Cardiac septum (tissue), 1 donor: ENCODE results near the gene SHLD2. TPM values are rescaled to one million over a fixed set of nuclear protein-coding genes. Genes with fewer than 3 reads are reported as not detected.
A peak's percentile ranks its signal among the peaks of the same experiment; 100 is the strongest.
"Not testable (repeated sequence)": the region's sequence is repeated elsewhere in the genome, so short reads cannot be mapped to it uniquely, and the experiment has no call there.

Experiments used
- DNase-seq: peaks from one replicate; pipeline ENCODE4 v3.0.0-alpha.2; 2020; ENCODE audit warnings: low spot score
- intact Hi-C: fragments of 100-400 bp; cut with DNase I; formaldehyde crosslinking; loops from one replicate; pipeline ENCODE4 v1.14.0; 2022
- total RNA-seq: library from RNA; stranded (reverse); fragmentation: NEBNext Ultra II Directional; extraction: Animal tissue kit (Norgen Biotek cat#: 25700); gene quantifications from one replicate; pipeline ENCODE4 v1.2.1, GENCODE V29; 2021
- donor health status: DM: no; HTN: no; CAD: no.

SHLD2 gene
- total RNA-seq, 1 donor from 2014 or later = 13.7 TPM

DNA sequence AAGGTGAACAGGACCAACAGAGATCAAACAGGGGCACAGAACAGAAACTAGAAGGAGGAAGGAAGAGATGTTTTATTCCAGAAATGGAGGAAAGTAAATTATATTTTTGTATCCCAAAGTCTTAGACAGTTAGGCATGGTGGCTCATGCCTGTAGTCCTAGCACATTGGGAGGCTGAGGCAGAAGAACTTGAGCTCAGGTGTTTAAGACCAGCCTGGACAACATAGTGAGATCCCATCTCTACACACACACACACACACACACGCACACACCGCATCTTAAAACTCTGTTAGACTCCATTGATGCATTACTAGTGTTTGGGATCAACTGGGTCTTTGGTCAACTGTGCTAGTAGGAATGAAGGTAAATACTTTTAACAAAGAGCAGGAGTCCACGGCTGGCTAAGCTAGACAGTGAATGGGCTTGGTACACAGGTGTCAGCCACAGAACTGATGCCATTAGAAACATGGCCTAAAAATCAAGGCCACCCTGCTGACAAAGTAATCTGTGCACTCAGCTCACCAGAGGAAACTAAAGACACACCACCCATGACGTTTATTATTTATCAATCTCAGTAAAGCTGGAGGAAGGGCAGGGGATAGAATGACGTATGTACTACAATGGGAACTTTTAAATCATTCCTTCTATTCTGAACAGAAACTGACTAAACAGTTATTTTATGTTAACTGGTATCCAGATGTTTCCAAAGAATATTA, 11.3 kb upstream of the SHLD2 start:
- intact Hi-C loops, DNase-seq: not testable (repeated sequence)

DNA sequence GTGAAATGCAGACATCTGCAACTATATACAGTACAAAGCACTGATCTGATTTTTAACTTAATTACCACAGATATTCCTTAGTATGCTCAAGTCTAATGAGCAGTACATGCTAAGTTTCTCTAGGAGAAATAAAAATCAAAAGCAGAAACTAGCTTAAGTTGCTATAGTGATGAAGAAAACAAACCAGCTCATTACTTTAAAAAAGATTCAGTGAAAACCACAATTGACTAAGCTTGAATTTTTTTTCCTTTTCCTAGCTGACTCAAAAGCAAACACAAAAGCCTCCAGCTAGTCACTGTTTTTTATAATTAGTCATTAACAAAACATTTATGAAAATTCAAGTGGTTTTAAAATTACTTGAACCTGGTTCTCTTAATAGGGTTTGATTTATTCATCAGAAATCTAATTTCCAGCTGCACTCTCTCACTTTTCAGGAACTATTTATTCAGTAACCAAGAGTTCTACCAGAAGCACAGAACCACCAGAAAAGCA, 10.7 kb upstream of the SHLD2 start:
- intact Hi-C loops, DNase-seq: not testable (repeated sequence)

DNA sequence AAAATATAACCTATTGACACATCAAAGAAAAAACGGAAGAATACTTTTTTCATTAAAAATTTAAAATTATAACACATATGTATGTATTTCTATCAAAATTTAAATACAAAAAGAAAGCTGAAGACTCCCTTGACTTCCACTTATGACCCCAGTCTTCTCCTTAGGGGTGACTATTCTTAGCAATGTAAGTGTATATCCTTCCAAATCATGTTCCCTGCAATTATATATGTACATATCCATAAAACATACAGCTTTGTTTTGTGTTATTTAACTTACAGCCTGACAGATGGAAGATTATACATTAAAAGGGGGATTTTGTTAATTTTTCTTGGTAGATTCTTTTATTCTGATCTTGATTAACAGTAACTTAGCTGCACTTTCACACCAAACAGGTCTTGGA, 9.5 kb upstream of the SHLD2 start:
- intact Hi-C loops = no loop called here
- no peak for DNase-seq

DNA sequence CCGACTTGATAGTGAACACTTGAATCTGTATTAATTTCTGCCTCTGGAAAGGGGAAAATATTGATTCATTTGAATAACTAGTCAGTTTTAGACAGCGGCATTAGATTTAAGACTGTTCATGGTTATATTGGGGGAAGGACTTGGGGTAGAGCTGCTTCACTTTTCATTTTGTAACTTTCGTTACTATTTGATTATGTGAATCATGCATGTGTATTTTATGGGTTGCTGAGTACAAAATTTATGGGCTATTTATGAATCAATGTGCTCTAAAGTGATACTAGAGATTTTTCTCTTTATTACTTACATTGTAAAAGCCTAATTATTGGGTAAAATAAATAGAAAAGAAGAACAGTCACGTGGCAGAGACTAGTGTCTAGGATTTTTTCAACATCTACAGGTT, 5.3 kb upstream of the SHLD2 start:
- intact Hi-C loops = no loop called here
- DNase-seq = no peak

DNA sequence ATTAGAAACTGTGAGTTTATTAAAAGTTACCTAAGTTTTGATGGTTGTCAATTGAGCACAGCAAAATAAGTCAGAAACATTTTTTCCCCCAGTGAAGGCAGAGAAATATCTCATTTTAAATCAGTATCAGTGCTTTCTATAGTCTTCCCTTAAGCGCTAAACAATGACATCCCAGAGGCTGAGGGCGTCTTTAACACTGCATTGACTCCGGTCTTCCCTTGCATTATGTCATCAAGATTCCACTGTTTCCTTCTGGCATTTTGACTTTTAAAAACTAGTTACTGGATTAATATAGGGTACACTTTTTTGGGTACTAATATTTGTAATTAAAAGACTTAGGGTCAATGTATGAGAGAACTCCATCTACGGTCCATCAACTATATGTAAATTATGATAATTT, 4.2 kb upstream of the SHLD2 start:
- intact Hi-C loops = no loop called here
- DNase-seq = no peak

DNA sequence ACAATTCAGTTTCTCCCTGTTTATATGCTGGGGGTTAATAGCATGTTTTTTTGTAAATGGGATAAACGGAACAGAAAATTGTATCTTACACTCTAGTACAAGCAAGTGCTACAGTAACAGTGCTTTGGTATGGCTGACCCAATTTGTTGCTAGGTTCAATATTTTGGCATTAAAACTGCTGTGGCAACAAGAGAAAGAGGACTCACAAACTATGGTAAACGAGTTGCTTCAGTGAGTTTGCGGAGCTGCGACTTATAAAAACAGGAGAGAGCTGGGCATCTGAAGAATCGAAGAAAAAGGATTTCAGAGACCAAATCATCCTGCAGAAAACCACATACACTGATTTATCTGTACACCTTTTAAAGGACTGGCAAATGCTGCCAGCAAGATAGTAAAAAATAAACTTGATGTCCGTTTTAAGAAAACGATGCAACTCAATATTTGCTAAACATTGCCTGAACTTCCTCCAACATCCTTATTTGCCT, 2.6 kb upstream of the SHLD2 start:
- intact Hi-C loops = no loop called here
- DNase-seq = no peak

DNA sequence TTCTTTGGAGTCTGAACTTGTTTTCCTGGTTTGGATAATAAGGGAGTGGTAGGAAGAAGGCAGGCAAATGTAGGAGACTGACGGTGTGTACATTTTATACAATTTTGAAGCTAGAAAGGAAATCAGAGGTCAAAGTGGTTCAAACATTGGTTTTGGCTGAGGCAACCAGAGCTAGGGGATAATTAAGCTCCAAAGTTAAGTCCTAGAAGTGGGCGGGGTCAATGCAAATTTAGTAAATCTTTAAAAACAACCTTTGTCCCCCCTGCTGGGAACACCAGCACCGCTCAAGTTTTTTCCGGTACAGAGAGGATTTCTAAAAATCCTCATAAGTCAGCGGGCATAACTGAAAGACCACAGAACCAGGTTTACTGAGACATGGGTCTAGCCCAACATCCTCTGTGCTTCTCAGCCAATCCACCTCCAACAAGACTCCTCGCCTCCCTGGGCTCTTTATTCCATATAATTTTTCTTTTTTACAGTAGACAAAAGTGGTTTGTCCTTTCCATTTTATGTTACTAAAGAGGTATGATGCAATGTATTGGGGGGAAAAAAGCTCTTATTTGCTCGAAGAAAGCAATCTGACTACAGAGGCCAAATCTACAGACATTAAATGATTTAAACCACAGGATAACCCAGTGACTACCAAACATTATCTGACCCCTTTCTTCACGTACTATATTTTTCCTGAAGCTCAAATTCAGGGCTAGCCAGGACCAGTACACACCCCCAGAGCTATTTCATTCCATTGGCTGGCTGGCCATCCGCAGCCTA, 2.0 kb upstream of the SHLD2 start:
- intact Hi-C loops = no loop called here
- DNase-seq = no peak

DNA sequence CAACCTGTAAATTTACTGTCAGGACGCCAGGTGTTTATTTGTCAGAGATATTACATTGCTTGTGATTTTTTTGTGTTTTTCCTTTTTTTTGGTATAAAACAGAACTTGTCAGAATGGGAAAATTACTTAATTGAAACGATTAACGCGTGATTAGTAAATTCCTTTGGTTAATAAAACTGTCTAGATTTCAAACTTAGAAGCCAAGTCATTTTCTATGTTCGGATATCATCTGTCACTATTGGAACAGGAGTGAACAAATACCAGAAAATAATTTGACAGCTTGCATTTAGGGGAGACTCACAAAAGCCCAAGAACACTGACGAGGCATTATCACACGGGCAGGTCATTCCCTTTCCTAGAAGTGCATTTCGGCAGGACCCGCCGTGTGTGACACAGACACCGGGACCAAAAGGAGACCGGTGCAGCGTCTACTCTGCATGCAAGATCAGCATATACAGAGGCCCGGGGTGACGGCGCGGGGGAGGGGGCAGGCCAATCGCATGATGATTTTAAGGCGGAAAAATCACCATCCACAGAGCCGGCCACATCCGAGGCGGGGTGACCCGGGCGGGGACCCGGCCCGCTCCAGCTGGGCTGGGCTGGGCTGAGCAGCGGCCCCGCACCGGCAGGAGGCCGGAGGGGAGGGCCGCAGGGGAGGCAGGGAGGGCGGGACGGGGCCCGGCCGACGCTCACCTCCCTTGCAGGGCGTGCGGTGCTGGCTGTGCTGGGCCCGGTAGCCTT, 1.2 kb upstream of the SHLD2 start:
- peak; percentile 79 for DNase-seq
- intact Hi-C loops = loop anchor here (2.0 kb wide), 1 partner anchor 123 kb away; no protein-coding TSS in a partner anchor

DNA sequence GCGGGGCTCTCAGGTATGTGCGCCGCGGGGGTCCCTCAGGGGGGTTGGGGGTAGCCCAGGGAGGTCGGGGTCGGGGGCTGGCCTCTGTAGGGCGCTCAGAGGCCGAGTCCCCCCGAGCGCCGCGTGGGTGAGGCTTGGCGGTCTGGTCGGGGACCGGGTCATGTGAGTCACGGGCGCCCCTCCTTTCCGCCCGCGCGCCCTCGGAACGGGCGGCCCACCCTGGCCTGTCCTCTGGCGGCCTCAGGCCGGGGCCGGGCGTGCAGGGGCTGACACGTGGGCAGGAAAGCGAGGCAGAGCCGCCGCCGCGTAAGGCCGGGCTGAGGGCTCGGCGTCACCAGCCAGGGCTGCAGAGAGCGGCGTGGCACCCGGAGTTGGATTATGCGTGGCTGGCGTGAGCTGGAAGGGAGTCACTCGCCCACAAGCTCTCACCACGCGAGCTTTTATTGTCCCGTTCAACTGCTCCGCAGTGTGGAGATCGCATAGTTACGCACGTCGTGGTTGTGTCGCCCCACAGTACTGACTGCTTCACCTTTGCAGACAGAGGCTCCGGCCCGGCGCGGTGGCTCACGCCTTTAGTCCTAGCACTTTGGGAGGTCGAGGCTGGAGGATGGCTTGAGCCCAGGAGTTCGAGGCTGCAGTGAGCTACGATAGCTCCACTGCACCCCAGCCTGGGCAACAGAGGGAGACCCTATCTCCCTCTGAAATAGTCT, 385 bp downstream of the SHLD2 start:
- DNase-seq = peak; percentile 92
- intact Hi-C loops = loop anchor here (2.0 kb wide), 1 partner anchor 125 kb away; no protein-coding TSS in a partner anchor

DNA sequence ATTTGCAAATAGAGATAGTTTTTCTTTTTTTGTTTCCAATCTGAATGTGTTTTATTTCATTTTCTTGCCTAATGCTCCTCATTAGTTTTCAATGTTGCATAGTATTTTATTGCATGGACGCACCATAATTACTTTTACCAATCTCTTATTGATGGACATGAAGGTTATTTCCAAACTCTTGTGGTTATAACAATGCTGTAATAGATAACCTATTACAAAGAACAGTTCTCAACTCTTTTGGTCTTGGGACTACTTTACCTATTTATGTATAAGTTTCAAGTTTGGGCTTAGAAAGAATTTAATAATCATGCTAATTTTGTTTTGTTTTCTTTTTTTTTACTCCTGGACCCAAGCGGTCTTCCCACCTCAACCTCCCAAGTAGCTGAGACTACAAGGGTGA, 7.0 kb downstream of the SHLD2 start:
- DNase-seq = no peak

DNA sequence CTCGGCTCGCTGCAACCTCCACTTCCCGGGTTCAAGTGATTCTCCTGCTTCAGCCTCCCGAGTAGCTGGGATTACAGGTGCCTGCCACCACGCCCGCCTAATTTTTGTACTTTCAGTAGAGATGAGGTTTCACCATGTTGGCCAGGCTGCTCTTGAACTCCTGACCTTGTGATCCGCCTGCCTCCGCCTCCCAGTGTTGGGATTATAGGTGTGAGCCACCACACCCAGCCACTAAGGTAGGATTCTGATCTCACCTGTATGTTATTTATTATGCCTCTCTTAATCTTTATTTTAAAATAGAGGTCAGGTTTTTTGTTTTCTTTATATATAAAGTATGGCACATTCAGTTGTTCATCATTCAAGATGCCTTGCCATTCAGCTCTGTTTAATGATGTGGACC, 9.7 kb downstream of the SHLD2 start:
- DNase-seq, intact Hi-C loops: not testable (repeated sequence)

More for the DNA sequence above, 7.0 kb downstream of the SHLD2 start:
- intact Hi-C loops = no loop called here

DNA sequence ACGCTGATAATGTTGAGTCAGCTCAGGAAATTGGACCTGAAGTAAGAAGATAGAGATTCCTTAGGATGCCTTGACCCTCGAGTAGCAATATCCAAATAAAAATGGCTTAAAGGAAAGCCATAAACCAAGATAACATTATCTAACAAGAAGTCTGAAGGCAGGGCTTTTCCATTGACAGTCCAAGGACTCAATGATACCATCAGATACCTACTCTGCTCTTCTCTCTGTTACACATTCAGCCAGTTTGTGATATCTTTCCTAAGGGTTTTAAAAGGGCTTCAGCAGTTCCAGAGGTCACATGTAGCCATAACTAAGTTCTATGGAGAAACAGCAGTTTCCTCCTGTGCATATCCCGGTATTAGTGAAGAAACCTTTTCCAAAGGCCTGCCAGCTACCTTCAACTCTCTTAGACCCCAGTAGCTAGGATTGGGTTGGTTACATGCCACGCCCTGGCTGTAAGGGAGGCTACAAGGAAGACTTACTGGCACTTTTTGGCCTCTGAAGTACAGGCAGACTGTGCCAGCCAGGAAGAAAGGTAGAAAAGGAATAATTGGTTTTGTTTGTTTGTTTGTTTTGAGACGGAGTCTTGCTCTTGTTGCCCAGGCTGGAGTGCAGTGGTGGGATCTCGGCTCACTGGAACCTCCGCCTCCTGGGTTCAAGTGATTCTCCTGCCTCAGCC, 10.6 kb downstream of the SHLD2 start:
- DNase-seq = no peak
- intact Hi-C loops = no loop called here

DNA sequence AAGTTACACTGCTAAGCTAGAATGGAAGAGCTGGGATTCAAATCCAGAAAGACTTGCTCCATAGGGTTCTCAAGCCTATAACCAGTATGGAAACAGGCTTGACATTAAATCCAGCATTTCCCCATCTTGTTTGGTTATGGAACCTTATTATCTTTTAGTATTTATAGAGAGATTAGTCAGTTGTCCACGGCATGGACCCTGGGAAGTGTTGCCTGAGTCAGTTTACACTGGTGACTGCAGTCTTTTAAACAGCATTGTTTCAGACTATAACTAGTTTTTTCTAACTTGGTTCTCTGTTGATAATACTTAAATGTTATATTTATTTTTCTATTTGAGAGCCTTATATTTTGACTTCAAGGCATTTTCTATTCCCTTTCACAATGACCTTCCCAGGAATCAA, 23.1 kb downstream of the SHLD2 start:
- intact Hi-C loops, DNase-seq: not testable (repeated sequence)

DNA sequence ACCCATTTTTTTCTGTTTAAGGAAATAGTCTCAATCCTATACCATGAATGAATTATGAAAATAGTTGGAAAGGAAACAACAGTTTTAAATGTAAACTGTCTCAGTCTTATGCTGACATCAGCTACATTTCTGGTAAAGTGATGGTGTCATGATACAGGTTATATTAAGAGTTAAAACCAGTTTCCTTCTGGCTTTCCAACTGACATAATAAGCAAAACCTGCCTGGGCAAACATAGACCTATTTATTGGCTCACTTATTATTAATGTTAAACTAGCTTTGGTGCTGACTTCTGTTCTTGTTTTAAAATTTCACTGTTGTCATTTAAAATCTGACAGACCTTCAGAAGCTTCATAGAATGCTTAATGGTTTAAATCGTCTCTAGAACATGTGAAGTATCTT, 24.0 kb downstream of the SHLD2 start:
- intact Hi-C loops, DNase-seq: not testable (repeated sequence)

DNA sequence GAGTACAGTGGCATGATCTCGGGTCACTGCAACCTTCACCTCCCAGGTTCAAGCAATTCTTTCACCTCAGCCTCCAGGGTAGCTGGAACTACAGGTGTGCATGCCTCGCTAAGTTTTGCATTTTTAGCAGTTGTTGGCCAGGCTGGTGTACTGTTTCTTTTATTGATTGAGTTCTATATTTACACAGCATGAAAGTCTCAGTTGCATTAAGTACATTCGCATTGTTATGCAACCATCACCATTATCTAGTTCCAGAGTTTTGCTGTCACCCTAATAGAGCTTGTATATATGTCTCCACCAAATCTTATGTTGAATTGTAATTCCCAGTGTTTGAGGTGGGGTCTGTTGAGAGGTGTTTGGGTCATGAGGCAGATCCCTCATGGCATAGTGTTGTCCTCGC, 28.3 kb downstream of the SHLD2 start:
- intact Hi-C loops, DNase-seq: not testable (repeated sequence)

DNA sequence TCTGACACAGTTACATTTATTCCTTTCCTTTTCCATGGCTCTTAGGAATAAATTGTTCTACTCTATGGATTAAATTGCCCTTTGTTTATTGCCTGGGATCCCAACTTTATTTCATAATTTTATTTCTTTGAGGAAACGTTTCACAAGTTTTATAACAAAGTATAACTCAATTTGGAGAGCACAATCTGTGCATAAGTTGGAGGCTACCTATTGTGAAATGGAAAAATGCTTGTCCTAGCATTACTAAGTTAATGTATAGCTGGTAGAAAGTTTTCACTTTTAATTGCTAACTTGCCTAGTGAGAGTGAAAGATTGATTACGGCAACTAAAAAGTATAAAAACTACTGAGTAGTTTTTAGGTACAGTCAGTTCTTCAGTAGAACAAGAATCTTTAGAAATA, 32.0 kb downstream of the SHLD2 start:
- DNase-seq, intact Hi-C loops: not testable (repeated sequence)

DNA sequence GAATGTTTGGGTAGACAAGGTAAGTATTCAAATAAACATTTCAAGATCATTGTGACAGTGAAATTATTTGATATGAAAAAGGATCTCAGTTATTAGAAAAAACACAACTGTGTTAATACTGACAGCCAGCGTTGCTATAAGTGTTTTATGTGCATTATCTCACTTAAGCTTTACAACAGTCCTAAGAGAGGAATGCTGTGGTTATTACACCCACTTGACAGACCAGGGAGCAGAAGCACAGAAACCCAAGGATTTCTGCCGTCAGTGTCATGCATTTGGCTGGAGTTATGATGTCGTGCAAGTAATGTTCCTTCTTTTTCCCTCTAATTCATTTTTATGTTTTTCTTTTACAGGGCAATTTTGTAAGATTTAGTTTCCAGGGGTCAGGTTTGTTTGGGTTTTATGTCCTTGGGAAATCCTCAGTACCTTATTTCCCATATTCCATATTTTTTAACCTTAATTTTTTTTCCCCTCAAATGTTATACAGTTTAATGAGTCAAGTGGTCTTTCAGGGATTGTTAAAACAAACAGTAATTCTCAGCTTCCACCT, 32.7 kb downstream of the SHLD2 start:
- intact Hi-C loops, DNase-seq: not testable (repeated sequence)

DNA sequence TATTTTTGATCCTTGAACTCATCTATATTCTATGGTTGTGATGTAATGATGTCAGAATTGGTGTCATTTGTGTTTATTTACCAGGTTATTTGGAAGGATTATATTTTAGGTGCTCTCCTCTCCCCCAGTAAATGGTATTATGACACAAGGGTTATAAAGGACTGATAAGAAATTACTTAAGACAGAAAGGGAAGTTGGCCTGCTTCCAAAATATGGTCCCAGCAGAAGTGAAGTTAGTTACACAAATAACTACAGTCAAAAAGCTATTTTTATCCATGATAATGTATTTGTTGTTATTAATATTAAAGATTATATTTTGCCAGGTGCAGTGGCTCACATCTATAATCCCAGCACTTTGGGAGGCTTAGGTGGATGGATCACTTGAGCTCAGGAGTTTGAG, 37.2 kb downstream of the SHLD2 start:
- intact Hi-C loops, DNase-seq: not testable (repeated sequence)
